ENCODE measurements around the gene AP1S1. TPM values are rescaled to one million over a fixed set of nuclear protein-coding genes. Genes with fewer than 3 reads are reported as not detected.

The AP1S1 gene
- polyA plus RNA-seq, 2 of the 4 experiments (the other 2 are of a cell fraction), result 107 to 181 TPM

GRCh38 chr7:101159696-101160674 is 5.7 kb downstream of the AP1S1 start (continued):
- TF ChIP-seq CTCF (IDR thresholded peaks at IDR 0.05), result no peak

DNA sequence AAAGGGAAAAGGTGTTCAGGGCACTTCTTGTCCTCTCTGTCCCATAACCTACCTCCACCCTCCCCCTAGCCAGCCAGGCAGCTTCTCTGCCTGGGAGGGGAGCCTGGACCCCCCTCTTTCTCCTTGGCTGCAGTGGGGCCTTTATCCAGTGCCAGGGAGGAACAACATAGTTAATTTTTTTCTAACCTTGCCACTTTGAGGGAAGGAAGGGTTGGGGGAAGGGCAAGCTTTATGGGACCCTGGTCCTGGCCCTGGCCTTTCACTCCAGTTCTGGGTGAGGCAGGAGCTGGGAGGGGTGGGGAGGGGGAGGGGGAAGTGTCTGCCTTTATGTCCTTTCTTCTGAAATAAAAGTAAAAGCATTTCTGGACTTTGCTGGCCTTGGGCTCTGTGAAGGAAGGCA is 6.6 kb downstream of the AP1S1 start:
- FAIRE-seq, result no peak
- no peaks in the 10 kb centered on the region for H3K9me3 ChIP-seq
- no peak for TF ChIP-seq RNF2 (IDR thresholded peaks at IDR 0.05; ENCODE audit: borderline replicate concordance, low read depth)
- no peak for TF ChIP-seq ZFP36 (IDR thresholded peaks at IDR 0.05; ENCODE audit: borderline replicate concordance, partially characterized antibody)
- TF ChIP-seq RAD21 (conservative IDR thresholded peaks at IDR 0.05 in 1 of 2, IDR thresholded peaks at IDR 0.05 in 1 of 2), result no peak
- no peak for TF ChIP-seq JUN (IDR thresholded peaks at IDR 0.05)
- TF ChIP-seq POLR2AphosphoS2 (conservative IDR thresholded peaks at IDR 0.05; ENCODE audit: low read length), result no peak
- TF ChIP-seq HES2 (IDR thresholded peaks at IDR 0.05), result no peak
- TF ChIP-seq CBX2 (IDR thresholded peaks at IDR 0.05; ENCODE audit: borderline replicate concordance, low read depth), result no peak
- peak overlapping the region; percentile 72 to 83 for H3K27ac ChIP-seq
- ATAC-seq, result no peak
- ChIA-PET CTCF (interaction anchor here (2.3 to 16.1 kb wide), 3 partner anchors 10 to 31 kb away, joined by 8 to 235 read pairs (median 65); no protein-coding TSS in a partner anchor), POLR2A (no interaction called here)
- DNase-seq (ENCODE audit: low read depth in 1 of 2, low spot score in 1 of 2), result no peak
- no peak overlapping the region for H3K4me3 ChIP-seq
- peak overlapping the region; percentile 65 for H3K4me2 ChIP-seq
- peaks cover 70% of the 10 kb centered on the region for H3K4me1 ChIP-seq

DNA sequence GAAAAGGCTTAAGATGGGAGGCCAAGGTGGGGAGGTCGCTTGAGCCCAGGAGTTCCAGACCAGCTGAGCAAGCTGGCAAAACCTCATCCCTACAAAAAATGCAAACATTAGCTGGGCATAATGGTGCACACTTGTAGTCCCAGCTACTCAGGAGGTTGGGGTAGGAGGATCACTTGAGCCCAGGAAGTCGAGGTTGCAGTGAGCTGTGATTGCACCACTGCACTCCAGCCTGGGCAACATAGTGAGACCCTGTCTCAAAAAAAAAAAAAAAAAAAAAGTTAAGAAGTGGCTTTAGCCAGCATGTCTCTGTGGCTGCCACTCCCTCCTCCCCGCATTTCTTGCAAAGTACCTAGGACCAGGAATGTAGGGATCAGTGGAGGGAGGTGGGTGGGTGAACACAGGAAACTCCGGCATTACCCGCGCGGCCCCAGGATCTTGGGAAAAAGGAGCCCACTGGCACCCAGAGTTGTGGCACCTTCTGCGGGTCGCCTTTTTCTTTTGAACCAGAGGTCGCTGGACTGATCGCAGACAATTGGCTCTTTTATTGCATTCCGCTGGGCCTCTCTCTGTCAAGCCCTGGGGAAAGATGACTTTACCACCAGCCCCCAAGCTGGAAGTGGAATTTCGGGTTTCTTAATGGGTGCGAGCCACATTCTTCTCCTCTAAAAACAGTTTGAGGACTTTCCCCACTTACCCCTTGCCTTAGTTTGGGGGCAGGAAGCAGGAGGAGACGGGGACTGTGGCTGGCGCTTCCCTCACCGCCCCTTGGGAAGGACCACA is 7.6 kb downstream of the AP1S1 start:
- POLR2A ChIA-PET, result interaction anchor here (1.4 kb wide), 1 partner anchor 12 kb away, joined by 4 read pairs; no protein-coding TSS in a partner anchor
- Histone ChIP-seq H3K4me2 (peak overlapping the region; percentile 98), H3K4me3 (0 out of 3 replicates have a peak overlapping the region, but pooled peaks have one; percentile 54), H3K27ac (peak overlapping the region; percentile 74 to 83; a peak in 5 of 6 replicates), H3K9me3 (no peaks in the 10 kb centered on the region), H3K4me1 (peaks cover 70% of the 10 kb centered on the region)
- FAIRE-seq (no peak), ATAC-seq (no peak), DNase-seq (ENCODE audit: low read depth in 1 of 2, low spot score in 1 of 2) (no peak)
- TF ChIP-seq MYC (IDR thresholded peaks at IDR 0.05; ENCODE audit: borderline replicate concordance, low read length) (no peak), HDAC2 (IDR thresholded peaks at IDR 0.05) (no peak), ZFP36 (IDR thresholded peaks at IDR 0.05; ENCODE audit: borderline replicate concordance, partially characterized antibody) (no peak), HOXB13 (CRISPR knock-in tag; IDR thresholded peaks at IDR 0.05; ENCODE audit: low read depth) (no peak), ELK1 (IDR thresholded peaks at IDR 0.05; ENCODE audit: low read depth, low read length) (no peak), ZNF302 (CRISPR knock-in tag; IDR thresholded peaks at IDR 0.05) (no peak), EHMT2 (IDR thresholded peaks at IDR 0.05; ENCODE audit: low read depth) (no peak), RNF2 (IDR thresholded peaks at IDR 0.05; ENCODE audit: borderline replicate concordance, low read depth) (no peak), HEYL (CRISPR knock-in tag; IDR thresholded peaks at IDR 0.05) (no peak), HES2 (IDR thresholded peaks at IDR 0.05) (no peak), FOSB (CRISPR knock-in tag; IDR thresholded peaks at IDR 0.05) (no peak), SMC3 (IDR thresholded peaks at IDR 0.05) (no peak)
- TF ChIP-seq, protein P1, sequence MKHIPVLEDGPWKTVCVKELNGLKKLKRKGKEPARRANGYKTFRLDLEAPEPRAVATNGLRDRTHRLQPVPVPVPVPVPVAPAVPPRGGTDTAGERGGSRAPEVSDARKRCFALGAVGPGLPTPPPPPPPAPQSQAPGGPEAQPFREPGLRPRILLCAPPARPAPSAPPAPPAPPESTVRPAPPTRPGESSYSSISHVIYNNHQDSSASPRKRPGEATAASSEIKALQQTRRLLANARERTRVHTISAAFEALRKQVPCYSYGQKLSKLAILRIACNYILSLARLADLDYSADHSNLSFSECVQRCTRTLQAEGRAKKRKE (CRISPR knock-in tag; IDR thresholded peaks at IDR 0.05; ENCODE audit: low read depth), result no peak
- WGBS (ENCODE audit: missing lambda C conversion rate), result 80% methylated on average over 17 of the region's 17 CpGs
- CTCF ChIA-PET, result interaction anchor here (0.8 to 16.1 kb wide), 6 partner anchors 9 to 121 kb away, joined by 3 to 235 read pairs (median 6); no protein-coding TSS in a partner anchor

Data from A549 (cell line).